CD1c-positive myeloid dendritic cell (primary cell): ENCODE measurements around the gene CCDC17.
"Not testable (repeated sequence)": the region's sequence is repeated elsewhere in the genome, so short reads cannot be mapped to it uniquely, and the experiment has no call there.

ENCODE experiments used
- DNase-seq: peaks from one replicate; pipeline ENCODE4 v3.0.0-alpha.2; 2016; ENCODE audit errors: extremely low spot score

The CCDC17 gene

DNA sequence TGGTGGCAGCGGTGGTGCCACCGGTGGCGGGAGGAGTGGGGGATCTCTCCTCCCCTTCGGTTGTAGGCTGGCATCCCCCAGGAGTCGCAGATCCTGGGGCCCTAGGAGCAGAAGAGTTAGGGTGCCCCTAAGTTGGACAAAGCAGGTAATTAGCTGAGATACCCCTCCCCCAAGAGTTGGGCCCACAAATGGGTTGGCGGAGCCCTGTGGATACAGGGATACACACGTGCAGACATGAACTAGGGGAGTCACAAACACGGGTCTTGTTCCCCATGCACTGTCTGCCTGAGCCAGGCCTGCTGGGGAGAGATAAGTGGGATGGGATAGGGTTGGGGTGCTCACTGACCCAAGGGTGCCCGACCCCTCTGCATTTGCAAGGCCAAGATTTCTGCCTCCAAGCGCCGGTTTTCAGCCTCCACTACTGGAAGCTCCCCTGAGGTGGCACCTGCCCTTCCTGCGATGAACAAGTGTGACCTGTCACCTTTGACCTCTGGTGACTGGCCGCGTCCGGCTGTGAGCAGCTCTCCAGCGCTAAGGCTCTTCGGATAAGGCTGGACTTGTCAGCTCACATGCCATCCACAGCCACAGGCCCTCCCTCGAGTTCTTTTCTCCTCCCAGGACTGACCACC is 1.8 kb downstream of the CCDC17 start:
- DNase-seq, result no peak

DNA sequence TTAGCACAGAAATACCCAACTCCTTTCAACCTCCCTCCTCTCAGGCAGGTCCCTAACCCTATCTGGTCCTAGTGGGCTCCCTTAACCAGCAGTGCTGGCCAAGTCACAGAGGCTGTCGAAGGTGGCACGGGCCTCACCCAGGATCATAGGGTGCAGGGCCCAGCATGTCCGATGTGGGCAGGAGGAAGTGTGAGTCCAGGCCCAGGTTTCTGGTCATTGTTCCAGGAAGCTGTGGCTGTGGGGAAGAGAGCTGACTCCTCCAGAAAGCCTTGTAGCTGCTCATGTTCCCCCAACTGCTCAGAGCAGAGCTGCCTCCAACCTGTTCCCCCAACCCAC is 2.4 kb downstream of the CCDC17 start:
- peak; percentile 20 for DNase-seq

DNA sequence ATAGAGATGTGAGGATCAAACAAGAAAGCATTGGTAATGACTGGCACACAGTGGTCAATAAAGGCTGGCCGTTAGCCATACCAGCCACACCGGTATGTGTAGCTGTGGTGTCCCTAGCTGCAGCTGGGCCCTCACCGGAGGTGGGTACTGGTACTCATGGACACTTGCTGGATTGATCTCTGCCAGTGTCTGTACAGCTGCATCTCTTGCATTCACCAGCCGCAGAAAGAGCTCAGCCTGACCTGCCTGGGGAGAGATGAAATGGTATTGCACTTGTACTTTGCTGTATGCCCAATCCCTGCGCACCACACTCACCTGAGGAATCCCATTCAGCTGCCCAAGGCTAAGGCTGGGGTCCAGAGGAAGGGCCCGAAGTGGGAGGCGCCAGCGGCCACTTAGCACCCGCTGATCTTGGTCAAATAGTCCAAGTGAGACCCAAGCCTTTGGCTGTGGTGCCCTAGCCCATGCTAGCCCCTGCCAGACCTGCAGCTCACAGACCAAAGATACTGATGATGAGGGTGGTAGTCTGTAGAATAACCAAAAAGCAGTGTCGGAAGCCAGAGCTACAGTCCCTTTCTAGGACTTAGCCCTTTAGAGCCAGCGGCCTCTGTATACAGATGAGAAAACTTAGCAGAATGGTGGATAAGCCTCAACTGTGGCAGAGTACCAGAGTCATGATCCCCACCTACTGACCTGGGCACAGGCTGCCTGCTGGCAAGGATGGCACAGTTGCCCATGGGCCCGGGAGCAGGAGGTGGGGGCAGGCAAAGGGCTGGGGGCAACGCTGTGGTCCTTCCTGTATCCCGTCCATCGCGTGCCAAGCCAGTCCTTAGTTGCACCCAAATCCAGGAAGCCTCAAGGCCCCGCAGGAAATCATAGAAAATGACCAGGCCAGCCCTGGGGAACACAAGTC is 3.0 kb downstream of the CCDC17 start:
- DNase-seq, result no peak

DNA sequence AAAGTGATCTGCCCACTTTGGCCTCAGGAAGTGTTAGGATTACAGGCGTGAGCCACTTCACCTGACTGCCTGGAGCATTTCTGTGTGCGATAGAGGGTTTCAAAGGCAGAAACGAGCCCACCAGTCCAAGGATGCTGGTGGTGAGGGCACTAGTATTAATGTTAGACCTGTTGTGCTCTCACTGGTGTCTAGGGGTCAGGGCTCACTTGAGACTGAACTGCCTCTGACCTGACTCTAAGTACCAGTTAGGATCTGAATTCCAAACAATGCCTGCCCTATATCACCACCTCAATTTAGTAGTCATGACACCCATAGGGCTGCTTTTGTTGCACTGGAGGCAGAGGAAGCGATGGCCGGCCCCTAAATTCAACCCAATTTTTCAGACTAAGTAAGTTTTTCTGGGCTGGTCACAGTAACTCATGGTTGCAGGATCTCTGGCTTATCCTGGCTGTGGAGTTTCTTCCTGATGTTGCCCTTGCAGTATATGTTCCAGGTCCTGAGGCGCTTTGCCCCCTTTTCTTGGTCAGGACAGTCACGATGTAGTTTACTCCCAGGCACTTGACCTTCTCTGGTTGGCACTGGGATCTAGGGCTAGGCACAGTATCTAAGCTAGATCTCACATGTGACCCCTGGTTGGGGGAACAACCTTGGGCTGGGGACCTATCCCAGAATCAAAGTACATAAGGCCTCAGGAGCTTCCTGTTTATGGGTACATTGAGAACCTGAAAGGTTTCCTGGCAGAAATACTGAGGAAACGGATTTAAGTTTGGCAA is 4.5 kb downstream of the CCDC17 start:
- DNase-seq, result no peak

DNA sequence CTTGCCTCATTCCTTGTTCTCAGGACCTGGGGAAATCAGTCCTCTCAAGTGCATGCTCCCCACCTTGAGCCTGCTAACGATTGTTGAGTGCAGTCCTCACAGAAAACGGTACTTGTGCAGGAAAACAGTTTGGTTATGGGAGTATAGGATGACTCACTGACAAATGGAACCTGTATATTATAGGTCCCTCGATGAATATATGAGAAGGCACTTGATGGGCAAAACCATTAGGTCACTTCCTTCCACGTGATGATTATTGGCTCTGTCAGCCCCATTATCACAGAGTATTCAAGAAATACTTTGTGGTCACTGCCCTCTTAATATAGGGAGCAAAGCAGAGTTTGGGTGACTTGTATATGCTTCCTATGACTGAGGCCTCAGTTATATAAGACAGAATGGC is 6.2 kb downstream of the CCDC17 start:
- no peak for DNase-seq

- DNase-seq, result no peak
Measured at GRCh38 chr1:45615885-45616284, 8.0 kb downstream of the CCDC17 start.

- DNase-seq, result no peak
Measured at GRCh38 chr1:45612941-45613579, 10.8 kb downstream of the CCDC17 start.

DNA sequence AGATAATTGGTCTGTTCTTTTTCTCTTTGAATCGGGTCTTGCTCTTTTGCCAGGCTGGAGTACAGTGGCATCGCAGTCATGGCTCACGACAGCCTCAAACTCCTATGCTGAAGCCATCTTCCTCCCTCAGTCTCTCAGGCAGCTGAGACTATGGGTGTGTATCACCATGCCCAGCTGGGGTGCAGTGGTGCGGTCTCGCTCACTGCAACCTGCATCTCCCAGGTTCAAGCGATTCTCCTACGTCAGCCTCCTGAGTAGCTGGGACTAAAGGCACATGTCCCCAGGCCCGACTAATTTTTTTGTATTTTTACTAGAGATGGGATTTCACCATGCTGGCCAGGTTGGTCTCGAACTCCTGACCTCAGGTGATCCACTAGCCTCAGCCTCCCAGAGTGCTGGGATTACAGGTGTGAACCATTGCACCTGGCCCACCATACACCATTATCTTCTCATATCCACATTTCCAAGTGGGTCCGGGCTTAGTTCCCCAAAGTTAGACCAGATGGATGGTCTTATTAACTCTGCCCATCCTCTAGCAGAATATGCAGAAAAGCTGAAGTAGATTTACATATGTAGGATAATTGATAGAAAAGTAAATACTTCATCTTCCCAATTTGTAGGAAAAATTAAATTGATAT is 13.1 kb downstream of the CCDC17 start:
- no peak for DNase-seq

DNA sequence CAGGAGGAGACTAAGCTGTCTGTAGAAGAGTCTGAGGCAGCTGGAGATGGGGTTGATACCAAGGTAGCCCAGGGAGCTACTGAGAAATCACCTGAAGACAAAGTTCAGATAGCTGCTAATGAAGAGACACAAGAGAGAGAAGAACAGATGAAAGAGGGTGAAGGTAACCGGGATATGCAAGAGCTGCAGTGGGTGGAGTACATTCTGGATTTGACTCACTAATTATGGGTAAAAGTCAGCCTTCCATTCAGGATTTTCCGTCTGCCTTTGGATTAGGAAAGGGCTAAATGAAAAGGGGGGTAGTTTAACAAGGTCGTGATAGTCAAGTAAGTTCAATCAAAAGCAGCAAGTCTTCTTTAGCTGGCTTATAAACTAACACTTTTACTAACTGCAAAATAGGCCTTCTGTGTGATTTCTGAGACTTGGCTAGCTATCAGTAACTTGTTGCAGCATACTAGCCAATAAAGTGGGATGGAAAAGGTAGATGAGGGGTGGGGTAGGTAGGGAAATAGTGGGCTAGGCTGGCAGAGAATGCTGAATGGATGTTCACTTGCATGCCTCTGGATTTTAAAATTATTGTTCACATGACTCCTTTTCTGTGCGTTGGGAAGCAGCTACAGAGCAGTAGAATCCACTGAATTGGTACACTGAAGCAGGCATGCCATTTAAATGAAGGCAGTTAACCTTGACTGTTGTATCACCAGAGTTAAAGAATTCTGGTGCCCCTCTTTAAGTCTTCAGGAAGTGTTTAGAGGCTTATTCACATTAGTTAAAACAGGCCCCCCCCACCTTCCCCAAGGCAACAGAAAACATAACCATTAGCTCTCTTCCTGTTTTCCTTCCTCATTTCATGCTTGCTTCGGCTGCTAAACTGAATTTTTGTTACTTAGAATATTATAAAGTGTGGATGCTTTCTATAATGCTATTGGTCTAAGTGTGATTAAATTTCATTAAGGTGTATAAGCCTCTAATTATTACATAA is 15.4 kb downstream of the CCDC17 start:
- peak; percentile 65 for DNase-seq

- DNase-seq, result peak; percentile 22
Measured at GRCh38 chr1:45607404-45608074, 16.3 kb downstream of the CCDC17 start.

GRCh38 chr1:45604239-45604638 is 19.6 kb downstream of the CCDC17 start:
- no peak for DNase-seq

GRCh38 chr1:45596765-45597164 is 27.1 kb downstream of the CCDC17 start:
- DNase-seq, result not testable (repeated sequence)

DNA sequence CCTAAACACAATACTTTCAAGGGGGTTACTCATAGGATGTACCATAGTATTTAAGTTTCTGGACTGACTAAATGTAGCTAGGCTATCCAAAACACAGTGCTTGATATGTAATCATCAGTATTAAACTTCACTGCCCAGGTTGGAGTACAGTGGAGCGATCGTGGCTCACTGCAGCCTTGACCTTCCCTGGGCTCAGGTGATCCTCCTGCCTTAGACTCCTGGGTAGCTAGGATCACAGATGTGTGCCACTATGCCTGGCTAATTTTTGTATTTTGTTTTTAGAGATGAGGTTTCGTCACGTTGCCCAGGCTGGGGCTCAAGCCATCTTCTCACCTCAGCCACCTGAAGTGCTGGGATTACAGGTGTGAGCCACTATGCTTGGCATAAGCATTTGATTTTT is 29.4 kb downstream of the CCDC17 start:
- DNase-seq, result no peak

GRCh38 chr1:45589861-45590260 is 34.0 kb downstream of the CCDC17 start:
- DNase-seq, result no peak

GRCh38 chr1:45586769-45587168 is 37.1 kb downstream of the CCDC17 start:
- no peak for DNase-seq

GRCh38 chr1:45585496-45586075 is 38.3 kb downstream of the CCDC17 start:
- no peak for DNase-seq

GRCh38 chr1:45585110-45585426 is 38.8 kb downstream of the CCDC17 start:
- no peak for DNase-seq

DNA sequence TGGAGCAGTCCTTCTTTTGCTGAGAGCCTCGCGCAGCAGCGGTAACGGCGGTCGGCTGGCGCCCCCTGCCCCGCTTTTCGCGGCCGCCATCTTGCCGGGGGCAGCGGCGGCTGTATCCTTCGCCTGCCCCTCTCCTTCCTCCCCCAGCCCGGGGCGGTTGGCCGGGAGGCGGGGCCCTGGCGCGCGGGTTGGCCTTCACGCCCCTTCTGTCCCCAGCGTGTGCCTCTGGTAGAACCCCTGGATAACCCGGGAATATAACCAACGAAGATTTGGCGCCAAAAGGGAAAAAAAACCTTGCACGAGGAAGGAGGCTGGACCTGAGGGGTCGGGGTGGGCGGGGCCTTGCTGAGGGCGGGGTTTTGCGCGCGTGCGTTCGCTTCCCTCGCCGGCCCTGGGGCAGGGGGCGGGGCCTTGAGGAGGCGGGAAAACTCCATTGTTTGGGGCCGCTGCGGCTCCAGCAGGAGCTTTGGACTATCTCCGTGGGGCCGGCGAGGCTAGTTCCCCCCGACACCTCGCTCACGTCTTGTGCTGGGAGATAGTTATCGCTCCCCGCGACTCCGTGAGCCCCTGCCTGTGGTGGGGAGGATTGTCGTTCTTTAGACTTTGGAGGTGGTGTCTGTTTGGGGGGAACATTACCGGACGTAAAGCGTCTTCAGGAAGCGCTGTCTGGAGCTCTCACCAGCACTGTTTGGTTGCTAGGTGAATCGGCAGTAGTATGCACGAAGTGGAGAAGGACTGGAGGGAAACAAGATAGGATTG is 39.3 kb downstream of the CCDC17 start:
- peak; percentile 94 for DNase-seq
